CD14-positive monocyte (primary cell): Measurements from ENCODE around the gene LRRC25. TPM values are rescaled to one million over a fixed set of nuclear protein-coding genes. Genes with fewer than 3 reads are reported as not detected.
"Not testable (repeated sequence)": the region's sequence is repeated elsewhere in the genome, so short reads cannot be mapped to it uniquely, and the experiment has no call there.

Source experiments
- DNase-seq, 3 donors: peaks; one replicate each; pipeline ENCODE4 v3.0.0-alpha.2; 2011 to 2022
- H2AFZ ChIP-seq: 2 replicates; pipeline ENCODE4 v1.6.0; 2012; ENCODE audit warnings: mild to moderate bottlenecking, low read depth, low read length, inconsistent platforms; ENCODE audit not compliant: insufficient read depth, poor library complexity, severe bottlenecking
- H3K27ac ChIP-seq, 2 donors: 1 replicate in 1 of 2; 2 replicates in 1 of 2; pipeline ENCODE4 v1.5.1; 2012 to 2013; ENCODE audit warnings: low read length in 2 of 2, control low read depth in 1 of 2, inconsistent platforms in 1 of 2, low read depth in 1 of 2, mild to moderate bottlenecking in 1 of 2
- H3K27me3 ChIP-seq, 2 donors: one replicate each; pipeline versions ENCODE4 v1.6.0 to v1.6.1; 2011 to 2013; ENCODE audit warnings: low read length in 2 of 2; ENCODE audit not compliant: control insufficient read depth in 2 of 2, insufficient read depth in 2 of 2
- H3K36me3 ChIP-seq, 2 donors: replicated peaks in 1 of 2; 1 replicate in 1 of 2; 2 replicates in 1 of 2; pipeline versions ENCODE4 v1.5.1 to v1.6.1; 2012 to 2013; ENCODE audit warnings: low read length in 2 of 2, control low read depth in 1 of 2, inconsistent platforms in 1 of 2, mild to moderate bottlenecking in 1 of 2; ENCODE audit not compliant: insufficient read depth in 2 of 2, control insufficient read depth in 1 of 2
- H3K4me1 ChIP-seq, 2 donors: 1 replicate in 1 of 2; 2 replicates in 1 of 2; pipeline versions ENCODE4 v1.5.1 to v1.6.1; 2012 to 2013; ENCODE audit warnings: low read length in 2 of 2, control low read depth in 1 of 2, inconsistent platforms in 1 of 2, mild to moderate bottlenecking in 1 of 2, moderate library complexity in 1 of 2; ENCODE audit not compliant: insufficient read depth in 2 of 2, control insufficient read depth in 1 of 2
- H3K4me2 ChIP-seq: replicated peaks from 2 replicates; pipeline ENCODE3; 2012; ENCODE audit warnings: low read length, moderate library complexity, mild to moderate bottlenecking; ENCODE audit not compliant: poor library complexity, severe bottlenecking; ENCODE audit errors: extremely low read depth
- H3K4me3 ChIP-seq, 3 experiments: fragments of 200-600 bp in 1 of 3; sonication (generic) in 1 of 3; replicated peaks in 1 of 3; 1 replicate in 2 of 3; 2 replicates in 1 of 3; pipeline ENCODE4 v1.5.1; 2011 to 2013; ENCODE audit warnings: low read length in 3 of 3, mild to moderate bottlenecking in 3 of 3, control low read depth in 2 of 3, low read depth in 2 of 3, inconsistent platforms in 1 of 3, moderate library complexity in 1 of 3
- H3K79me2 ChIP-seq: 2 replicates; pipeline ENCODE4 v1.6.0; 2012; ENCODE audit warnings: mild to moderate bottlenecking, control low read depth, inconsistent platforms, low read length, moderate library complexity; ENCODE audit not compliant: insufficient read depth
- H3K9ac ChIP-seq: 2 replicates; pipeline ENCODE4 v1.6.0; 2017; ENCODE audit warnings: low read length, mild to moderate bottlenecking; ENCODE audit not compliant: insufficient read depth, poor library complexity, severe bottlenecking
- H3K9me3 ChIP-seq, 2 donors: replicated peaks in 1 of 2; 1 replicate in 1 of 2; 2 replicates in 1 of 2; pipeline versions ENCODE4 v1.5.1 to v1.6.1; 2012 to 2013; ENCODE audit warnings: low read length in 2 of 2, control low read depth in 1 of 2; ENCODE audit not compliant: control insufficient read depth in 1 of 2, insufficient read depth in 1 of 2
- H4K20me1 ChIP-seq: 2 replicates; pipeline ENCODE4 v1.6.0; 2012; ENCODE audit warnings: mild to moderate bottlenecking, low read length, control low read depth, moderate library complexity; ENCODE audit not compliant: insufficient read depth
- H3K27ac Mint-ChIP-seq, 7 donors: one replicate each; pipeline ENCODE4 v1.8.0; 2020; ENCODE audit warnings: mild to moderate bottlenecking in 7 of 7, mixed read lengths in 7 of 7, moderate library complexity in 6 of 7, inconsistent platforms in 2 of 7
- H3K27me3 Mint-ChIP-seq, 3 donors: one replicate each; pipeline ENCODE4 v1.8.0; 2021 to 2022; ENCODE audit warnings: low read depth in 3 of 3, mild to moderate bottlenecking in 3 of 3, mixed read lengths in 3 of 3, moderate library complexity in 3 of 3, inconsistent platforms in 1 of 3
- H3K36me3 Mint-ChIP-seq, 2 donors: one replicate each; pipeline ENCODE4 v1.8.0; 2020; ENCODE audit warnings: mixed read lengths in 2 of 2, inconsistent platforms in 1 of 2, mild to moderate bottlenecking in 1 of 2
- H3K4me1 Mint-ChIP-seq: one replicate; pipeline ENCODE4 v1.8.0; 2020; ENCODE audit warnings: mild to moderate bottlenecking, mixed read lengths
- H3K4me3 Mint-ChIP-seq, 2 donors: one replicate each; pipeline ENCODE4 v1.8.0; 2020; ENCODE audit warnings: mild to moderate bottlenecking in 2 of 2, mixed read lengths in 2 of 2, moderate library complexity in 1 of 2
- H3K9me3 Mint-ChIP-seq, 7 donors: one replicate each; pipeline ENCODE4 v1.8.0; 2020 to 2022; ENCODE audit warnings: mixed read lengths in 7 of 7, mild to moderate bottlenecking in 6 of 7, moderate library complexity in 6 of 7, inconsistent platforms in 2 of 7
- CTCF ChIP-seq: fragments of 200-600 bp; IDR thresholded peaks from one replicate; pipeline ENCODE4 v1.8.0; 2022; ENCODE audit warnings: antibody characterized with exemption, mild to moderate bottlenecking
- WGBS: methylation state at CpG from one replicate; pipeline ENCODE4 v1.1.5; 2013; ENCODE audit warnings: missing lambda C conversion rate; ENCODE audit not compliant: insufficient coverage; 5-methylcytosine and 5-hydroxymethylcytosine counted together
- intact Hi-C, 2 donors: fragments of 100-400 bp; cut with micrococcal nuclease; formaldehyde crosslinking; loops; one replicate each; pipeline versions ENCODE4 v1.15.0 to v1.15.1; 2023
- polyA plus RNA-seq, 3 donors: library from polyadenylated mRNA; depleted of rRNA in 1 of 3; unstranded in 2 of 3; stranded (reverse) in 1 of 3; fragments of 300-500 nt in 2 of 3; fragments of >200 nt in 1 of 3; fragmentation: Illumina TruSeq in 2 of 3; gene quantifications; 1 replicate in 2 of 3; 2 replicates in 1 of 3; pipeline ENCODE4 v1.2.3, GENCODE V29; 2012 to 2021

The LRRC25 gene
- polyA plus RNA-seq, 3 donors = 173 to 581 (median 416) TPM

GRCh38 chr19:18361646-18362045, 35.8 kb downstream of the LRRC25 start:
- Histone ChIP-seq H3K4me3 (no peak overlapping the region), H3K27ac (no peak overlapping the region), H3K27me3 (no peaks in the 10 kb centered on the region), H2AFZ (no peak overlapping the region), H3K4me1 (peaks cover 25 to 26% of the 10 kb centered on the region in 2 donors), H3K9ac (no peak overlapping the region), H3K79me2 (no peaks in the 10 kb centered on the region), H4K20me1 (no peaks in the 10 kb centered on the region), H3K36me3 (peaks cover 33 to 60% of the 10 kb centered on the region in 2 donors), H3K9me3 (no peaks in the 10 kb centered on the region), H3K4me2 (no peak overlapping the region)
- Mint-ChIP-seq H3K4me3 (no peak overlapping the region), H3K9me3 (peaks cover 0 to 7% (median 0%) of the 10 kb centered on the region in 7 donors), H3K27ac (no peak overlapping the region), H3K27me3 (peaks cover 0 to 5% (median 2%) of the 10 kb centered on the region in 3 donors), H3K4me1 (peaks cover 33% of the 10 kb centered on the region), H3K36me3 (peaks cover 73 to 92% of the 10 kb centered on the region in 2 donors)
- no peak for DNase-seq
- intact Hi-C loops = no loop called here
- no peak for TF ChIP-seq CTCF
- WGBS = 95% methylated on average over 4 of the region's 8 CpGs

DNA sequence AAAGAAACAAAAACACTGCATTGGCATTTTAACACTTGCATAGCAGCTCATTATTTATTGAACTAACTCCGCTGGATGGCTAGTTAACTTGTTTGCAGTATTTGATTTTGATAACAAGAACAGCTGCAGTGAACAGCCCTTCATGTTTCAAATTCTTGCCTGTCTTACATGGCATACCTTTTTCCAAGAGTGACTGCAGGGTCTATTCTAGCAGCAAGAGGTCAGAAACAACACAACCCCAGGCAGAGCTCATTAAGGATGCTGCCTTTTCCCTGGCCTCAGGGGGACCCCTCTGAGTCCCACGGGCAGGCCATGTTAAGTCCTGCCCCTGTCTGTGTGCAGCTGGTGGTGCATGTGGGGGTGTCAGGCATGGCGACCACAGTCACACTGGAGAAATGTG, 40.4 kb downstream of the LRRC25 start:
- peaks cover 35 to 68% of the 10 kb centered on the region in 2 donors for H3K36me3 ChIP-seq
- no peaks in the 10 kb centered on the region for H3K9me3 ChIP-seq
- intact Hi-C loops = no loop called here
- no peak overlapping the region for H3K27ac ChIP-seq
- H3K4me1 ChIP-seq = no peaks in the 10 kb centered on the region
- no peaks in the 10 kb centered on the region for H3K27me3 ChIP-seq
- peaks cover 0 to 2% (median 0%) of the 10 kb centered on the region in 7 donors for H3K9me3 Mint-ChIP-seq
- no peak overlapping the region for H3K9ac ChIP-seq
- no peak for DNase-seq
- H3K79me2 ChIP-seq = no peaks in the 10 kb centered on the region
- WGBS = 100% methylated on average over 2 of the region's 3 CpGs
- no peak overlapping the region for H3K4me3 Mint-ChIP-seq
- H3K27ac Mint-ChIP-seq = no peak overlapping the region
- TF ChIP-seq CTCF = no peak
- H3K27me3 Mint-ChIP-seq = peaks cover 0 to 4% (median 0%) of the 10 kb centered on the region in 3 donors
- H3K4me3 ChIP-seq = no peak overlapping the region
- H2AFZ ChIP-seq = no peak overlapping the region
- H3K4me1 Mint-ChIP-seq = no peaks in the 10 kb centered on the region
- peaks cover 6% of the 10 kb centered on the region for H4K20me1 ChIP-seq
- H3K4me2 ChIP-seq = no peak overlapping the region
- H3K36me3 Mint-ChIP-seq = peaks cover 62 to 84% of the 10 kb centered on the region in 2 donors

GRCh38 chr19:18354743-18355142, 42.7 kb downstream of the LRRC25 start:
- peaks cover 34 to 57% of the 10 kb centered on the region in 2 donors for H3K36me3 ChIP-seq
- H3K4me2 ChIP-seq, H3K4me1 Mint-ChIP-seq, H3K4me1 ChIP-seq, H3K27ac ChIP-seq, H2AFZ ChIP-seq, H3K27ac Mint-ChIP-seq, H3K9me3 ChIP-seq, H3K27me3 Mint-ChIP-seq, H3K79me2 ChIP-seq, DNase-seq, H3K9me3 Mint-ChIP-seq, H3K9ac ChIP-seq, H3K4me3 ChIP-seq, H3K27me3 ChIP-seq, H3K4me3 Mint-ChIP-seq: not testable (repeated sequence)
- no CpG with 5 or more reads among the region's 7 CpGs for WGBS
- peaks cover 61 to 79% of the 10 kb centered on the region in 2 donors for H3K36me3 Mint-ChIP-seq
- H4K20me1 ChIP-seq = peaks cover 14% of the 10 kb centered on the region
- intact Hi-C loops = loop anchor here in 1 of 2 donors (5.0 kb wide), 1 partner anchor 33 kb away; the partner anchor contains the start of gene GDF15
